Psoas muscle (tissue), 8 donors: ENCODE data around the gene ARL15. TPM values are rescaled to one million over a fixed set of nuclear protein-coding genes. Genes with fewer than 3 reads are reported as not detected.

Source experiments
- ATAC-seq, 4 donors: fragments of 200-7000 bp; cut with Tn5 transposase; one replicate each; pipeline ENCODE4 v1.9.1; 2020; ENCODE audit warnings: moderate library complexity in 3 of 4, mild to moderate bottlenecking in 2 of 4
- DNase-seq, 2 donors: peaks; one replicate each; pipeline ENCODE4 v3.0.0-alpha.2; 2020
- H3K27ac ChIP-seq: fragments of 200-600 bp; one replicate; pipeline ENCODE4 v1.8.0; 2022
- H3K27me3 ChIP-seq, 3 donors: fragments of 200-600 bp in 1 of 3; one replicate each; pipeline versions ENCODE4 v1.6.1 to v1.8.0; 2013 to 2022; ENCODE audit warnings: low read length in 2 of 3, mild to moderate bottlenecking in 2 of 3, moderate library complexity in 1 of 3; ENCODE audit not compliant: insufficient read depth in 3 of 3
- H3K36me3 ChIP-seq, 2 donors: fragments of 200-600 bp in 1 of 2; one replicate each; pipeline versions ENCODE4 v1.6.1 to v1.8.0; 2013 to 2022; ENCODE audit warnings: low read depth in 1 of 2, mild to moderate bottlenecking in 1 of 2, moderate library complexity in 1 of 2; ENCODE audit not compliant: insufficient read depth in 1 of 2
- H3K4me1 ChIP-seq: fragments of 200-600 bp; one replicate; pipeline ENCODE4 v1.8.0; 2022
- H3K4me3 ChIP-seq: fragments of 200-600 bp; one replicate; pipeline ENCODE4 v1.8.0; 2022; ENCODE audit warnings: mild to moderate bottlenecking
- H3K9me3 ChIP-seq: fragments of 200-600 bp; one replicate; pipeline ENCODE4 v1.8.0; 2022
- WGBS, 3 donors: extraction: QIAGEN DNeasy Blood & Tissue Kit; methylation state at CpG; one replicate each; pipeline versions ENCODE4 v1.1.6 to v1.1.7; 2013; 5-methylcytosine and 5-hydroxymethylcytosine counted together
- intact Hi-C, 2 donors: fragments of 100-400 bp; cut with DNase I; formaldehyde crosslinking; loops; one replicate each; pipeline versions ENCODE4 v1.11.0 to v1.14.2; 2022
- polyA plus RNA-seq, 3 donors: library from polyadenylated mRNA; stranded (reverse); fragments of 200-250 nt; gene quantifications; one replicate each; pipeline ENCODE4 v1.2.3, GENCODE V29; 2013
- total RNA-seq, 4 donors: library from RNA; stranded (reverse); fragmentation: NEBNext Ultra II Directional in 2 of 4; extraction: Animal tissue kit (Norgen Biotek cat#: 25700) in 2 of 4; gene quantifications; one replicate each; pipeline versions ENCODE4 v1.2.1 to v1.2.4, GENCODE V29; 2021 to 2023
- TF ChIP-seq, protein P1 (sequence below): fragments of 200-600 bp; IDR thresholded peaks from one replicate; pipeline ENCODE4 v1.8.0; 2022; ENCODE audit warnings: antibody characterized with exemption
- donor health status: healthy with polysubstance abuse.
- donor health status: DM: no; HTN: no; CAD: no; lungs with moderate emphysema.
- donor health status: Bipolar disorder and iron deficiency.
- donor health status: healthy.
- donor health status: DM: yes; HTN: yes; CAD: no.
- donor health status: DM: no; HTN: no; CAD: no.
- donor health status: DM: no; HTN: no; CAD: no.
- donor health status: DM: yes; HTN: yes; CAD: no.

Gene ARL15
- total and polyA plus RNA-seq, 7 donors: 2.5 to 8.9 (median 4.6) TPM

GRCh38 chr5:54324651-54325271 is 14.4 kb upstream of the ARL15 start:
- 75 to 84% (median 83%) methylated on average over 7 of the region's 7 CpGs for WGBS, 3 donors
- H3K4me3 ChIP-seq: no peak overlapping the region
- ATAC-seq (no peak), DNase-seq (no peak)
- H3K27me3 ChIP-seq: no peaks in the 10 kb centered on the region
- H3K36me3 ChIP-seq: no peaks in the 10 kb centered on the region
- H3K9me3 ChIP-seq: no peaks in the 10 kb centered on the region
- TF ChIP-seq, protein P1, sequence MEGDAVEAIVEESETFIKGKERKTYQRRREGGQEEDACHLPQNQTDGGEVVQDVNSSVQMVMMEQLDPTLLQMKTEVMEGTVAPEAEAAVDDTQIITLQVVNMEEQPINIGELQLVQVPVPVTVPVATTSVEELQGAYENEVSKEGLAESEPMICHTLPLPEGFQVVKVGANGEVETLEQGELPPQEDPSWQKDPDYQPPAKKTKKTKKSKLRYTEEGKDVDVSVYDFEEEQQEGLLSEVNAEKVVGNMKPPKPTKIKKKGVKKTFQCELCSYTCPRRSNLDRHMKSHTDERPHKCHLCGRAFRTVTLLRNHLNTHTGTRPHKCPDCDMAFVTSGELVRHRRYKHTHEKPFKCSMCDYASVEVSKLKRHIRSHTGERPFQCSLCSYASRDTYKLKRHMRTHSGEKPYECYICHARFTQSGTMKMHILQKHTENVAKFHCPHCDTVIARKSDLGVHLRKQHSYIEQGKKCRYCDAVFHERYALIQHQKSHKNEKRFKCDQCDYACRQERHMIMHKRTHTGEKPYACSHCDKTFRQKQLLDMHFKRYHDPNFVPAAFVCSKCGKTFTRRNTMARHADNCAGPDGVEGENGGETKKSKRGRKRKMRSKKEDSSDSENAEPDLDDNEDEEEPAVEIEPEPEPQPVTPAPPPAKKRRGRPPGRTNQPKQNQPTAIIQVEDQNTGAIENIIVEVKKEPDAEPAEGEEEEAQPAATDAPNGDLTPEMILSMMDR: no peak
- intact Hi-C loops: no loop called here
- no peaks in the 10 kb centered on the region for H3K4me1 ChIP-seq
- H3K27ac ChIP-seq: no peak overlapping the region

- Histone ChIP-seq H3K4me3 (no peak overlapping the region), H3K27me3 (no peaks in the 10 kb centered on the region), H3K4me1 (no peaks in the 10 kb centered on the region), H3K36me3 (no peaks in the 10 kb centered on the region), H3K9me3 (no peaks in the 10 kb centered on the region), H3K27ac (no peak overlapping the region)
- 62 to 76% (median 66%) methylated on average over 2 of the region's 2 CpGs for WGBS, 3 donors
- no peak for ATAC-seq
- intact Hi-C loops: no loop called here
- TF ChIP-seq, protein P1: no peak
- no peak for DNase-seq
Observed at GRCh38 chr5:54323495-54323894, 13.1 kb upstream of the ARL15 start.

GRCh38 chr5:54320256-54320655 is 9.9 kb upstream of the ARL15 start:
- Histone ChIP-seq H3K4me3 (no peak overlapping the region), H3K27ac (no peak overlapping the region), H3K4me1 (no peaks in the 10 kb centered on the region), H3K36me3 (no peaks in the 10 kb centered on the region), H3K9me3 (no peaks in the 10 kb centered on the region), H3K27me3 (no peaks in the 10 kb centered on the region)
- no peak for ATAC-seq
- DNase-seq: no peak
- 95 to 100% (median 97%) methylated on average over 1 of the region's 1 CpG for WGBS, 3 donors
- intact Hi-C loops: loop anchor here in 1 of 2 donors (1.0 kb wide), 1 partner anchor 16 kb away; no protein-coding TSS in a partner anchor
- TF ChIP-seq, protein P1: no peak

GRCh38 chr5:54317511-54318260 is 7.3 kb upstream of the ARL15 start:
- WGBS, 3 donors: 81 to 84% (median 83%) methylated on average over 5 of the region's 5 CpGs
- TF ChIP-seq, protein P1: no peak
- no peaks in the 10 kb centered on the region for H3K9me3 ChIP-seq
- no peak for ATAC-seq
- H3K4me3 ChIP-seq: no peak overlapping the region
- H3K36me3 ChIP-seq: no peaks in the 10 kb centered on the region
- intact Hi-C loops: loop anchor here (10.0 kb wide), 2 partner anchors 97 to 177 kb away; no protein-coding TSS in a partner anchor
- no peak overlapping the region for H3K27ac ChIP-seq
- no peaks in the 10 kb centered on the region for H3K4me1 ChIP-seq
- no peak for DNase-seq
- H3K27me3 ChIP-seq: no peaks in the 10 kb centered on the region
